HEK293 (cell line): Measurements from ENCODE around the gene C3orf52.

Experiments used
- MZF1 ChIP-seq: fragments of 450-650 bp; formaldehyde crosslinking; IDR thresholded peaks from 2 replicates; pipeline ENCODE4 v1.5.1; 2017; ENCODE audit warnings: missing biosample characterization, missing genetic modification characterization, borderline replicate concordance
- REST ChIP-seq: fragments of 450-650 bp; formaldehyde crosslinking; IDR thresholded peaks from 2 replicates; pipeline ENCODE4 v1.5.1; 2016; ENCODE audit warnings: missing biosample characterization, missing genetic modification characterization
- ZNF777 ChIP-seq: fragments of 450-650 bp; formaldehyde crosslinking; IDR thresholded peaks from 2 replicates; pipeline ENCODE4 v1.5.1; 2017; ENCODE audit warnings: missing biosample characterization, missing genetic modification characterization, borderline replicate concordance

- TF ChIP-seq ZNF777 (tag by site-specific recombination) (no peak), REST (tag by site-specific recombination) (no peak), MZF1 (tag by site-specific recombination) (no peak)
Measured at GRCh38 chr3:112132088-112132487, 45.9 kb downstream of the C3orf52 start.
